GM18526 (cell line): ENCODE measurements around the gene PTEN.

ENCODE experiments used
- POLR2A ChIP-seq: IDR thresholded peaks from 3 replicates; pipeline ENCODE4 v1.6.1; 2011; ENCODE audit not compliant: insufficient read length; ENCODE audit errors: extremely low read depth

The PTEN gene

DNA sequence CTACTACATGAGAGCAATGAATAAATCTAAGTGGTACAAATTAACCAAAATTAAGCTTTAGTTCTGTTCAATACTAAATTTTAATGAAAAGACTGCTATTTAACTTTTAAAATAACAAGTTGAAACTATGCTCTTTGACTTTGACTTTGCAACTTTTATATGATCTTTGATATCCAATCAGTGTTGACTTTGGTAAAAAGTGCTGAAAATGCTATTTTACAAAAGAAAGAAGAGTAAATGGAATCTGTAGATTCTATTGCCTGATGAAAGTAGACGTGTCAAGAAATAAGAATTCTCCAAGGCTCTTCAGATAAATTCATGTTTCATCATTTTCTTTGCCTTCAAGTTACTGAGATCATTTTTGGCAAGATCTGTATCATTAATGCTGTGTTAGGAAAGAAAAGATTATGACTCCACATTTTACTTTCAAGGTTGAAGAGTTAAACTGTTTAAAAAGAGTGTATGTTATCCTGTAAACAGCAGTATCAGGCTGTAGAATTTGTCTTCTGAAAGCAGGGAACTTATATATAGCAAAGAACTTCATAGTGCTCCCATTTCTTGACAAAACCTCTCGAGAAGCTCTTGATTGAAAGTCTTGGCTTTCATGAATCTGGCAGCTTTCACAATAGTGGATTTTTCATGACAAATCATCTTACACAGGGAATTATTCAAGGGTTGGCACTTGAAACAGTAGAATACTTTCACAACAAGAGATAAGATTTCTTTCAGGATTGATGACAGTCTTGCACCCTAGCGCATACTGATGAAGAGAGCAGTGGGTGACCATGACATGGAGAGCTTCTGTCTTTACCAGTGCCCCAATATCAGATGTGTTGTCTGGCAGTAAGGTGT, 72.1 kb downstream of the PTEN start:
- no peak for TF ChIP-seq POLR2A

DNA sequence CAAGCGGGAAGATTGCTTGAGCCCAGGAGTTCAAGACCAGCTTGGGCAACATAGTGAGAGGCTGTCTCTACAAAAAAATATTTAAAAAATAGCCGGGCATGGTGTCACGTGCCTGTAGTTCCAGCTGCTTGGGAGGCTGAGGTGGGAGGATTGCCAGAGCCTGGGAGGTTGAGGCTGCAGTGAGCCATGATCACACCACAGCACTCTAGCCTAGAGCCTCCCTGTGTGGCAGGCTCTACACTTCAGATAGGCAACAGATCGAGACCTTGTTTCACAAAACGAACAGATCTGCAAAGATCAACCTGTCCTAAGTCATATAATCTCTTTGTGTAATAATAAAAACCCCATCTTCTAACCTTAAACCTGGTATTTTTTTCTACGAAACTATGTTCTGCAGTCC, 76.8 kb downstream of the PTEN start:
- TF ChIP-seq POLR2A = no peak

DNA sequence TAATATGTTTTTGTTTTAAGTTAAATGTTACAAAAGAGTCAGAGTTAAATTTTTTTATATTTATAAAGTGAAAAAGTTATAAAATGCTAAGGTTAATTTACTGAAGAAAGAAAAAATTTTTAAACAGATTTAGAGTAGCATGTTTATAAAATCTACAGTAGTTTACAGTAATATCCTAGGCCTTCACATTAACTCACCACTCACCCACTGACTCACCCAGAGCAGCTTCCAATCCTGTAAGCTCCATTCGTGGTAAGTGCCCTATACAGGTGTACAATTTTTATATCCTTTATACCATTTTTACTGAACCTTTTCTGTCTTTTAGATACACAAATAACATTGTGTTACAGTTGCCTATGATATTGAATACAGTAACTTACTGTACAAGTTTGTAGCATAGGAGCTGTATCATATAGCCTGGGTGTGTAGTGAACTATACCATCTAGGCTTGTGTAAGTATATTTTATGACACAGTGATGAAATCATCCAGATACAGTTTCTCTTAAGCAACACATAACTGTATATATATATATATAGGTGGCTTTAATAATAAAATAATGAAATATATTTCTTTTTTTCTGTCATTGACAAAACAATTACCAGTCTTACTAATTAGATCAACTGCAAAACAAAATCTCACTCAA, 79.6 kb downstream of the PTEN start:
- no peak for TF ChIP-seq POLR2A

DNA sequence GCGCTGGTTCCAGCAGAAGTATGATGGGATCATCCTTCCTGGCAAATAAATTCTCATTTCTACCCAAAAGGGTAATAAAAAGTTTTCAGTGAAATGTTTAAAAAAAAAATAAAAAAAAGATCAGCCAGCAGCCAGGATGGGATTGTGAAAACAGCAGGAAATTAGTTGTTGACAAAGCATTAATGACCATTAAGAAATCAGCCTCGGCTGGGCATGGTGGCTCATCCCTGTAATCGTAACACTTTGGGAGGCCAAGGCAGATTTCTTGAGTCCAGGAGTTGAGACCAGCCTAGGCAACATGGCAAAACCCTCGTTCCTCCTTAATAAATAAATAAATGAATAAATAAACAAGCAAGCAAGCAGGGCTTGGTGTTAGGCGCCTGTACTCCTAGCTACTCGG, 82.6 kb downstream of the PTEN start:
- TF ChIP-seq POLR2A = no peak

DNA sequence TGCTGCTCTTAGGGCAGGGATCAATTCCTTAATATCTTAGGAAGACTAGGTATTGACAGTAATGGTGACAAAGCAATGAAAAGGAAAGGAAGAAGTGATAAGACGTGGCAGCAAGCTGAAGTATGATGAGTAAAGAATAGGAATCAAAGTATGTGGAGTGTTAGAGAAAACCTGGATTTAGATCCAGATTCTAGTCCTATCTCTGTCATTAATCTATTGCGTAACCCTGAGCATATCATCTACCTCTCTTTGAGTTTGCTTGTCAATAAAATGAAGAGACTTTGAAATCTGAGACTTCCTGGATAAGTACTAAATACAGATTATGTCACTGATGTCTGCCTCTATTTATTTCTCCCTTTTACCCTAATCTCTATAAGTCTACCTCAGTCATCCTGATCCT, 89.2 kb downstream of the PTEN start:
- no peak for TF ChIP-seq POLR2A

DNA sequence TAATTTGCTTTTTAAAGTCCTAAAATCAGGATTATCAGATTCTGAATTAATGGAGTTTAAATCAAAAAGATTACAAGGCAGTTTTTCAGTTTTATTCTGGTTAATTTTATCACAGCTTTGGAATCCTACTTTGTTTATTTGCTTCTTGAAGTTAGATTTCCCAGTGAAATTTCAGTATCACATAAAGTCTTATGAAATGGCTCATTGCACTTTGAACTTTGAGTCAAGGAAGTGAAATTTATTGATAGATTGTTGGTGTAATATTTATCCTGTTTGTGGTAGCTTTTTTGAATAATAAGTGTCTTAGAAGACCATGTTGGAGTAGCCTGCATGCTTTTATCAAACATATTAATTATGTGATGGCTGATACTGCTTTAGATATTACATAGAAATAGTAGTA, 92.6 kb downstream of the PTEN start:
- no peak for TF ChIP-seq POLR2A

DNA sequence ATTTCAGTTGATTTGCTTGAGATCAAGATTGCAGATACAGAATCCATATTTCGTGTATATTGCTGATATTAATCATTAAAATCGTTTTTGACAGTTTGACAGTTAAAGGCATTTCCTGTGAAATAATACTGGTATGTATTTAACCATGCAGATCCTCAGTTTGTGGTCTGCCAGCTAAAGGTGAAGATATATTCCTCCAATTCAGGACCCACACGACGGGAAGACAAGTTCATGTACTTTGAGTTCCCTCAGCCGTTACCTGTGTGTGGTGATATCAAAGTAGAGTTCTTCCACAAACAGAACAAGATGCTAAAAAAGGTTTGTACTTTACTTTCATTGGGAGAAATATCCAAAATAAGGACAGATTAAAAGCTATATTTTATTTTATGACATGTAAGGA, 94.3 kb downstream of the PTEN start:
- no peak for TF ChIP-seq POLR2A

DNA sequence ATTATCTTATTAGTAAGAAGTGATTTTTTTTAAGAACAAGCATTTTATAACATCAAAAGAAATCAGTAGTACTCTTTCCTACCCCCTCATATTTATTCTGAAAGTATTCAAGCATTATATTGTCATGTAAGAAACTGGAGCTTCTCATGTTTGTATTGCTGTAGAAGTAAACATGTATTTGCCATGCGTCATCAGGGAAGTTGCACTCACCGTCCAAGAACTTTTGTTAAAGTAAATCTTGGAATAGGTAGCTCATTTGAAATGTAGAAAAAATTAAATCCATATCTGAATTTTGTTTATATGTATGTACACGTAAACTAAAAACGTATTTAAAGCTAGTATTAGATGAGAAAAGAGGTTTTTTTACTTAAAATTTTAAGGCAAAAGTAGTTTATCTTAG, 96.8 kb downstream of the PTEN start:
- TF ChIP-seq POLR2A = no peak

DNA sequence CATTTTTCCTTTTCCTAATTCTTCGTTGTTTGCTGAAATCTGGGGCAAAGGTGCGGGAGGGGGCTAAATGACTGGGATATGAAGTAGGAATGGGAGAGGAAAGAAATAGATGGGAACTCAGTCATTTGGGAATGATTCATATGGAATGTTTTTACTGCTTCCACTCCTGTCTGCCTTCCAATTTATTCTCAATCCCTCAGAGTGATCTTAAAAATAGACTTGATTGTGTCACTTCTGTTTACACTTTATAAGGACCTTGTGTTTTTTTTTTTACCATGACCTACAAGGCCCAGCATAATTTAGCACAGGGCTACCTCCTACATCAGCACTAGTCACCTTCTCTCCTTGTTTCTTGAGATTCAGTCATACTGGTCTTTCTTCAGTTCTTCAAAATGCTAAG, 97.9 kb downstream of the PTEN start:
- no peak for TF ChIP-seq POLR2A

DNA sequence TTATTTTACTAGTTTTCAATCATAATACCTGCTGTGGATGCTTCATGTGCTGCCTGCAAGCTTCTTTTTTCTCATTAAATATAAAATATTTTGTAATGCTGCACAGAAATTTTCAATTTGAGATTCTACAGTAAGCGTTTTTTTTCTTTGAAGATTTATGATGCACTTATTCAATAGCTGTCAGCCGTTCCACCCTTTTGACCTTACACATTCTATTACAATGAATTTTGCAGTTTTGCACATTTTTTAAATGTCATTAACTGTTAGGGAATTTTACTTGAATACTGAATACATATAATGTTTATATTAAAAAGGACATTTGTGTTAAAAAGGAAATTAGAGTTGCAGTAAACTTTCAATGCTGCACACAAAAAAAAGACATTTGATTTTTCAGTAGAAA, 103.0 kb downstream of the PTEN start:
- TF ChIP-seq POLR2A = no peak

DNA sequence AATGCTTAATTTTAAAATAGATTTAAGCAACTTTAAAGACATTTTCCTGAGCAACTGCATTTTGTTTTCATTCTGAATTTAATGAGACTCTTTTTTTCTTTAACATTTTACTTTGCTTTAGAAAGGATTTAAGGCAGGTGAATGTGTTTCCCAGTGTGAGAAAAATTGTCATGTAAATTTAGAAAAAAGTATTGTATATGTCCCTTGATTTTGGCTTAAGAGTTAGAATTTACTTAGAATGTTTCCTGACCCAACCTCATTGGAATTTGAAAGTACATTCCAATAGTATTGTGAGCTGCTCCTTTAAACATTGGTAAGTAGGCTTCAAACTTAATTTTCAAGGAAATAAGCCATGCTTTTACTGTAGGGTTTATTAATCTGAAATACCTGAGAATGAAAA, 110.2 kb downstream of the PTEN start:
- TF ChIP-seq POLR2A = no peak

DNA sequence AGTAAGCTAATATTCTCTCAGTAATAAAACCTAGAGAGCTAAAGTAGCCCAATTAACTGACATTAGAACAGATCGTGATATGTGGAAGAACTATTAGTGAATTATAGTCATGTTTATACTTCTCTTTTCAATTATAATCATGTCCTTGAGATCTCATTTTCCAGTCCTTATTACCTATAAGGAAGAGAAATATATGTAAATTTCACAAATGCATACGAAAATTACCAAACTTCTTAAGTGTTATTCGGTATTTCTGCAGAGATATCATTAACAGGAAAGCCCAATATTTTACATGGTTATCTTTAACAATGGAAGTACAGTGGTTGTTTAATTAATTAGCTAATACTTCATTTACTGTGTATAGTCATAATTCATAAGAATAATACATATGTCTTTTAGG, 110.7 kb downstream of the PTEN start:
- TF ChIP-seq POLR2A = no peak

DNA sequence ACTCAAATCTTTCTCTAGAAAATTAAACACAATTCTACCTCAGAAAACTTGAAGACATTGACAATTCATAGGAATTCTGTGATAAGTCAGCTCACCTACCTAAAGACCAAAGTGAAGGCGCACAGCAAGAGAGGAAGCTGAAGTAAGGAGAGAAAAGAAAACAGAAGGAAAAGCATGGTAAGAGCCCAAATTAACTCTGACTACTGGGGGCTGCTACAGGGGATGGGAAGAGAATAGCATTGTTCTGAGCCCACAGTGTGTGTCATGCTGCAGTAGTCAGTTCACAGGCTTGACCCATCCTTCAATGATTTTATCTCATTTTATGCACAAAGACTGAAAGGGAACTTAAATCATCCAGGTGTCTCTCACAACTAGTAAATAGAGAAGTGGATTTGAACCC, 111.3 kb downstream of the PTEN start:
- no peak for TF ChIP-seq POLR2A

DNA sequence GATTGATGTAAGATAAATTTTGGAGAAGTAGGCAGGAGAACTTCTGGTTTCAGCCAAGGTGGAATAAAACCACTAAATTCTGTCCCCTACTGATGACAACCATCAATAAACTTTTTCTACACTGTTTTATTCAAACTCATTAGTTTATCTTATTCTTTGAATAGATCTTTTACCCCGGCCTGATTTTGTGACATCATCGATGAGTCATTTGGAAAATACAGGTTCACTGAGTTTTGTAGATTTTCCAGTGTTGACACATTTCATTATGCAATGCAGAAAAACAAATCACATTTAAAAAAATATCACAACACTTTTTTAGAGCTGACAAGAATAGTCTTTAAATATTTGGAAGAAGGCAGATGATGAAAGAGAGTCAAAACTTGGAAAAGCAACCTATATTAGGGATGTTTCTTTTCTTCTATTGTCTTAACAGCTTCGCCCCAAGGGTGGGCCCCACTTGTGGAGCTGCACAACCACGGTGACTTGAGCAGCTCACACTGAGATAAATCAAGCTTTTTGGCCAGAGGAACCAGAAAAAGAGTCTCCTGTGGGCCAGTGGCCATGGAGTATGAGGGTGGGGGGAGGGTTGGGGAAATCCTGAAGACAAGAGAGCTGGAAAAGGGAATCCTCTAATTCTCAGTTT, 112.8 kb downstream of the PTEN start:
- no peak for TF ChIP-seq POLR2A

DNA sequence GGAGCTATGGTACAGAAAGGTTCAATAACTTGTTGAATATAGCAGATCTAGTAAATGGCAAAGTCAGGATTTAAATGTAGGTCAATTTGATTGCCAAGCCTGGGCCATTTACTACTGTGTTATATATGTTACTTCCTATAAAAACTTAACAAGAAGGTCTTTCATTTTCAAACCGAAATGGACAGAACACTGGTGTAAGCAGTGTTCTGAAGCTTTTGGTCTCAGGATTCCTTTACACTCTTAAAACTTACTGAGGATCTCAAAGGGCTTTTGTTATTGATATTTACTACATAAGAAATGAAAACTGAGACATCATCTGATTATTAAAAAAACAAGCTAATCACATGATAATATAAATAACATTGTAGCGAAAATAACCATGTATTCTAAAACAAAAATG, 114.7 kb downstream of the PTEN start:
- no peak for TF ChIP-seq POLR2A

DNA sequence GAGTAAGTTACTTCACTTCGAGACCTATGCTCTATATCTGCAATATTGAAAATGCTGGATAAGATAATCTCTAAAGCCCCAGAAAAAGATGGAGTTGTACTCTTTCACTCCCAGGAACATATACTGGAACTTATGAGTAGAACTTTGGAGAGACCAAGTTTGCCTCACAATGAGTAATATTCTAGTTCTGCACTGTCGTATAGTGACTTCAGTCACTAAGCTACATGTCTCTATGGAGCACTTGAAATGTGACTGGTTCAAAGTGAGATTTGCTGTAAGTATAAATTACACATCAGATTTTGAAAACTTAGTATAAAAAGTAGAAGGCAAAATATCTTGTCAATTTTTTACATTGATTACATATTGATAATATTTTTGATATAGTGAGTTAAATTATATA, 116.4 kb downstream of the PTEN start:
- TF ChIP-seq POLR2A = no peak
